GM18519 (cell line): Measurements from ENCODE around the gene IL1A.

Experiments used
- ATAC-seq: cut with Tn5 transposase; IDR thresholded peaks from one replicate; pipeline ENCODE4 v1.9.1; 2021; ENCODE audit warnings: mild to moderate bottlenecking, moderate library complexity; ENCODE audit not compliant: unreplicated experiment, low FRiP score

Gene IL1A

GRCh38 chr2:112793449-112793978, 9.2 kb upstream of the IL1A start:
- ATAC-seq: no peak

GRCh38 chr2:112792419-112792818, 8.1 kb upstream of the IL1A start:
- no peak for ATAC-seq

GRCh38 chr2:112791693-112792230, 7.5 kb upstream of the IL1A start:
- ATAC-seq: no peak

DNA sequence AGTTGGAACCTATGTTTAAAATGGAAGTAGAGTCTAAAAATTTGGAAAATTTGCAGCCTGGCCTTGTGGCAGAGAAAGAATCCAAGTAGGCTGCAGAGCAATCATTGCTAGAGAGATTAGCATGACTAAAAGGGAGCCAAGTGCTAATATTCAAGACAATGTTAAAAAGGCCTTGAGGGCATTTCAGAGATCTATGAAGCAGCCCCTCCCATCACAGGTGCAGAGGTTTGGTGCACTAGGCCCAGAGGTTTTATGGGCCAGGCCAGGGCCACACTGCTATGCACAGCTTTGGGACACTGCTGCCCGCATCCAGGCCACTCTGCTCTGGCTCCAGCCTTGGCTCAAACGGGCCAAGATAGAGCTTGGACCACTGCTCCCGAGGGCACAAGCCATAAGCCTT, 6.7 kb upstream of the IL1A start:
- ATAC-seq: no peak

DNA sequence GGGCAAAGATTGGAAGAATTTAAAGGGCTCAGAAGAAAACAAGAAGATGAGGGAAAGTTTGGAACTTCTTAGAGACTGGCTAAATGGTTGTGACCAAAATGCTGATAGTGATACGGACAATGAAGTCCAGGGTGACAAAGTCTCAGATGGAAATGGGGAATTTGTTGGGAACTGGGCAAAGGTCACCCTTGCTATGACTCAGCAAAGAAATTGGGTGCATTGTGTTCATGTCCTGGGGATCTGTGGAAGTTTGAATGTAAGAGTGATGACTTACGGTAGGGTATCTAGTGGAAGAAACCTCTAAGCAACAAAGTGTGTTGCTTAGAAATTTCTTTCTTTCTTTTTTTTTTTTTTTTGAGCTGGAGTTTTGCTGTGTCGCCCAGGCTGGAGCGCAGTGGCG, 6.0 kb upstream of the IL1A start:
- ATAC-seq: no peak

DNA sequence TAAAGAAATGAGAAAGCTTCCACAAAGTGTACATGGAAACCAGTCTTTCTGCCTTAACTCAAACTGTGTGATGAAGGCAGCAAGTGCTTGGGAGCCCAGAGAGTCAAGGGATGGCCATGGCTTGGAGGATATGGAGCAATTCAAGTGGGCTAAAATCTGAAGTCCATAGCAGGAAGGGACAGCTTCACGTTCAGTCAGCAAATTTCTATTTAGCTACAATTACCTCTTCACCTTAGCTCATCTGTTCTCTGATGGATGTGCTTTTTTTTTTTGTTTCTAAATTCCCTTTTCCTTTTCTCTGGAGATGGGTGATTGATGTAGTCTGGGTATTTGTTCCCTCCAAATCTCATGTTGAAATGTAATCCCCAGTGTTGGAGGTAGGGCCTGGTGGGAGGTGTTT, 4.9 kb upstream of the IL1A start:
- no peak for ATAC-seq

GRCh38 chr2:112788653-112789052, 4.4 kb upstream of the IL1A start:
- ATAC-seq: no peak

GRCh38 chr2:112787729-112788393, 3.6 kb upstream of the IL1A start:
- no peak for ATAC-seq

- no peak for ATAC-seq
These were observed 3.0 kb upstream of the IL1A start for GRCh38 chr2:112787294-112787693.

GRCh38 chr2:112783187-112783714, 1.0 kb downstream of the IL1A start:
- ATAC-seq: no peak

GRCh38 chr2:112782234-112782799, 2.0 kb downstream of the IL1A start:
- ATAC-seq: peak; percentile 72

DNA sequence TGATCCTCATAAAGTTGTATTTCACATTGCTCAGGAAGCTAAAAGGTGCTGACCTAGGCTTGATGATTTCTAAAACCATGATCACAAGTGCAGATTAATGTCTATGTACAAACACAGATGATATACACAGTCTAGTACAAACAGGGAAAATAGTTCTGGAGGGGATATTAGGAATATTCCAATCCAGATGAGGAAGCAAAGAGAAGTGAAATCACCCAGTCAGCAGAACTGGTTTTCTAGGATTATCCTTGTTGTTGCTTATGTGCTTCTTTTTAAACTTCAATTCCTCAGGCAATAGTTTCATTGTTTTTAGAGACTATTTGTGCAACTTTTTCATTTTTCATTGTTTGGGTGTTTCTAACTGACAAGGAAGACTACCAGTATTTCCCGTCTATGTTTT, 4.7 kb downstream of the IL1A start:
- ATAC-seq: no peak

DNA sequence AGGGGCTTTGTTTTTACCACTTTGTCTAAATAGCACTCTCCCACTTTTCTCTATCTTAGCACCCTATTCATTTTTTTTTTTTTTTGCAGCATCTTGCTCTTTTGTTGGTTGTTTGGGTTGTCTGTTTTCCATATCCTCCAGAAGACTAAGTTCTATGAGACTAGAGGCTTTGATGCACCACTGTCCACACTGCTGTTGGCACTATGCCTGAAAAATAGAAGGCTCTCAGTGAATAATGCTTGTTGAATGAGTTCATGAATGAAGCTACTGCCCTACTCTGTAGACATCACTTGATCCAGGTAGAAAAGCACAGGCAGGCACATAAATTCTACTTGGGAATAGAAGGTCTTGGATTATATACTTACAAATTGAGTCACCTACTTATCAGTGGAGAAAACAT, 7.3 kb downstream of the IL1A start:
- ATAC-seq: no peak

GRCh38 chr2:112776113-112776512, 8.2 kb downstream of the IL1A start:
- ATAC-seq: no peak

DNA sequence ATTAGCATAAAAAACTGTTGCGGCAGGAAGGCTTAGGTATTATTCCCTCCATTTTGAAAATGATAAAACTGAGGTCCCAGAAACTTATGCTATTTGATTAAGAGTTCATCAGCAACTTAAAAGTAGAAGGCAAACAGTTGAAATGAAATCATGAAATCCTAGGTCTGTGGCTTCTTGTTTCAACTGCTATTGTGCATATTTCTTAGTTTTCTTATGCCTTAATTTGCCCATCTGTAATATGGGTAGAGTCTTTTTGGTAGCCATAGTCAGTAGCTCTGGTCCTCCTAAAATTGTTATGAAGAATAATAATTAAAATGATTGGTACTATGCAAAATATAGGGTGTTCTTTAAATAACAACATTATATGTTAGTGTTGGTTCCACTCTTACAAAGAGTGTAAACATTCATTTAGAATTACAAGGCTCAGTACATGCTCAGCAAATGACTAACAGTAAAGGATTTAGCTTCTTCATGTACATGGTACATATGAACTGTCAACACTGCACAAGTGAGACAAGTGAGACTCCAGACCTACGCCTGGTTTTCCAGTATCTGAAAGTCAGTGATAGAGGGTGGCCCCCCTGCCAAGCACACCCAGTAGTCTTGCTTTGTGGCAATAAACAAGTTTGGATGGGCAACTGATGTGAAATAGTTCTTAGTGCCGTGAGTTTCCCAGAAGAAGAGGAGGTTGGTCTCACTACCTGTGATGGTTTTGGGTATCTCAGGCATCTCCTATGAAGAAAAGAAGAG, 9.6 kb downstream of the IL1A start:
- no peak for ATAC-seq

DNA sequence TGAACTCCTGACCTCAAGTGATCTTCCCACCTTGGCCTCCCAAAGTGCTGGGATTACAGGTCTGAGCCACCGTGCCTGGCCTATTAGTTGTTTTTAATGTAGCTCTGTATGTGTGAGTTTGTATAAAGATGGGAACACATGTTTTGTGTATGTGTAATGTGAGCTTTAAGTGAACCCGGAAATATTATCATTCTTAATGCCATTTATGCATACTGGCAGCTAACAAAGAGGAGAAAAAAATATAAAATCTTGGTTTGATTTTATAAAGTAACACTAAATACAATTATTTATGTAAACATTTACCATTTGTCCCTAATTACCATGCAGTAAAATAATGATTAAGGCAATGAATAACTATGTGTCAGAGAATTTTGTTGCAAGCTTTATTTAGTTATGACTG, 10.7 kb downstream of the IL1A start:
- ATAC-seq: no peak

DNA sequence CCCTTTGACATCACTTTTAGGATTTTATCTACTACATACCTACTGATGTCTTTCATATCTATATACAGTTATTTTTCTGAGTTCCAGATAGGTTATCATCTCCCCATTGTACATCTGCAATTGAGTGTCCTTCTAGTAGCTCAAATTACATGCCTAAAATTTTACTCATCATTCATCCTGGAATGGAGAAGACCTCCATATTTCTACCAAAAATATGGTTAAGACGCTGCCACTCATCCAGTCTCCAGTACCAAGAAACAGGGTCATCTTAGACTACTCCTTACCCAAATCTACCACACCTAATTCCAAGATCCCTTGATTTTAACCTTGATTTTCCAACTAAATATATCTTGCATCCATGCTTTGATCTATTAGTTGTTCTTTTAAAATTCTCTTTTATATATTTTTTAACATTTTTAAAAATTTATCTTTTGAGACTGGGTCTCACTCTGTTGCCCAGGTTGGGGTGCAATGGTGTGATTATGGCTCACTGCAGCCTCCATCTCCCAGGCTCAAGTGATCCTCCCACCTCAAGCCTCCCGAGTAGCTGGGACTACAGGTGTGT, 11.3 kb downstream of the IL1A start:
- ATAC-seq: no peak

GRCh38 chr2:112772322-112772721, 12.0 kb downstream of the IL1A start:
- ATAC-seq: no peak

DNA sequence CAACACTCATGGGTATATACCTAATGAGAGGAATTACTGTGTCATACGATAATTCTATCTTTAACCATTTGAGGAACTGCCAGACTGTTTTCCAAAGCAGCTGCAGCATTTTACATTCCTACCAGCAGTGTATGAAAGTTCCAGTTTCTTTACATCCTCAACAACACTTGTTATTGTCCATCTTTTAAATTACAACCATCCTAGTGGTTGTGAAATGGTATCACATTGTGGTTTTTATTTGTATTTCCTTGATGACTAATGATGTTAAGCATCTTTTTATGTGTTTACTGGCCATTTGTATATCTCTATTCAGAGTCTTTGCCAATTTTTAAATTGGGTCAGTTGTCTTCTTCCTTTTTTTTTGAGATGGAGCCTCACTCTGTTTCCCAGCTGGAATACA, 15.9 kb downstream of the IL1A start:
- no peak for ATAC-seq

DNA sequence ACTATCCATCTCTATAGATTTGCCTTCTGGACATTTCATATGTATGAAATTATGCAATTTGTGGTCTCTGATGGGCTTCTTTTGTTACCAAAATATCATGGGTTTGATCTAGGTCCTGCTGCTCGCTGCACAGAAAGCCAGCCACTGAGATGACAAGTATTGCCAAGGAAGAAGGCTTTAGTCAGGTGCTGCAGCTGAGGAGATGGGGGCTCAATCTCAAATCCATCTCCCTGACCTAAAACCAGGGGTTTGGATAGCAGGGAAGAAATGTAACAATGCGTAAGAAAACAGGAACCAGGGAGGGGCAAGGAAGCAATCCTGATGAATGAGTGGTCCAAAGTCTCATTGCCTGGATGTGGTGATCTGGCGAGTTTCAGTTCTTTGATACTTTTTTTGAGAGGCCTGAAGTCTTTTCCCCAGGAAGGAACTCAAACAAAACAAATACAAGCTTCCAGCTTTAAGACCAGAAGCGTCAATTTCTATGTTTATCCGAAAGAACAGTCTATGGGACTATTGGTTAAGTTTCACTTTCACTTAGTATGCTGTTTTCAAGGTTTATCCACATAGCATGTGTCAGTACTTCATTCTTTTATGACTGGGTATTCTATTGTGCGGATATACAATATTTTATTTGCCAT, 16.5 kb downstream of the IL1A start:
- ATAC-seq: no peak
